ELR (cell line): Measurements from ENCODE around the gene COL4A3.

ENCODE experiments used
- DNase-seq: peaks from one replicate; pipeline ENCODE4 v3.0.0-alpha.2; 2015; ENCODE audit warnings: low read depth

The COL4A3 gene

GRCh38 chr2:227340106-227340505 is 175.7 kb downstream of the COL4A3 start:
- no peak for DNase-seq

GRCh38 chr2:227341553-227341952 is 177.1 kb downstream of the COL4A3 start:
- DNase-seq, result no peak

GRCh38 chr2:227344231-227344630 is 179.8 kb downstream of the COL4A3 start:
- DNase-seq, result no peak

- no peak for DNase-seq
These were observed 182.7 kb downstream of the COL4A3 start for GRCh38 chr2:227347117-227347516.

- DNase-seq, result no peak
These were observed 183.9 kb downstream of the COL4A3 start for GRCh38 chr2:227348324-227348723.

GRCh38 chr2:227349989-227350612 is 185.7 kb downstream of the COL4A3 start:
- no peak for DNase-seq

- no peak for DNase-seq
These were observed 187.2 kb downstream of the COL4A3 start for GRCh38 chr2:227351639-227352038.

- no peak for DNase-seq
These were observed 195.9 kb downstream of the COL4A3 start for GRCh38 chr2:227360351-227360750.

GRCh38 chr2:227363756-227364155 is 199.3 kb downstream of the COL4A3 start:
- no peak for DNase-seq
